Activated CD4-positive, alpha-beta T cell treated with anti-CD3 and anti-CD28 coated beads, Interleukin-2, Interleukin-4, amounts not matched to agents 100 ng/mL and 50 ng/mL, durations not matched to agents 16 hours and 8 hours (primary cell): Measurements from ENCODE around the gene C1QL1.

Experiments used
- DNase-seq: peaks from one replicate; pipeline ENCODE4 v3.0.0-alpha.2; 2020; ENCODE audit warnings: low spot score

C1QL1 gene

DNA sequence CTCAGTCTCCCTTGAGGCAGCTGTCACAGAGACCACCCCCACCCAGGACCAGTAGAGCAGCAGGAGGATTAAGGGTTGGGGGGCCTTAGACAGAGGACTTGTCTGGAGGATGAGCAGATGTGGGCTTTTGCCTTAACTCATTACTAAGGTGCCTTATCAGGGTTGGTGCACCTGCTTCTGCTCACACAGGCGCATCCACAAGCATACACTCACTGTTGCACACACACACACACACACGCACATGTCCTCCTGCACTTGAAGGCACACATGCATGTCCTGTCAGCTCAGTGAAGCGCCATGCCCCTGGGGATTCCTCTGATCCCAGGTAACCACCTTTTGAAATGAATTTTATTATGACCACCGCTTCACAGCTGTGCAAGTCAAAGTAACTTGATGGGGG lies 54.0 kb downstream of the C1QL1 start:
- DNase-seq, result no peak

DNA sequence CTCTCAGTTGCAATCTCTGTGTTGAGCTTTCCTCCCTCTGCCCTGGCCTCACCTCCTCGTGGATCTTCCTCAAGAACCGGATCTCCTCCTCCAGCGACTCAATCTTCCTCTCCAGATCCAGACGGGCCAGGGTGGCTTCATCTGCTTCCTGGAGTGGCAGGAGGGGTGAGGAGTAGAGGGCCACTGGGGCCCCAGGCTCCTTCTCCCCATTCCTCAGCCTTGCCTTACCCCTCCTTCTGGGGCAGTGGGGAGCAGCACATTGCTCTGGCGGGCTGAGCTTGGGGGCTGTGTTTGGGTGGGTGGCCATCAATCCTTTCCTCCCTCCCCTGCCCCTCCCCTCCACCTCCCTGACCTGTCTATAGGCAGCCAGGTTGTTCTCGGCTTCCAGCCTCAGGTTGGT lies 54.4 kb downstream of the C1QL1 start:
- DNase-seq, result no peak

DNA sequence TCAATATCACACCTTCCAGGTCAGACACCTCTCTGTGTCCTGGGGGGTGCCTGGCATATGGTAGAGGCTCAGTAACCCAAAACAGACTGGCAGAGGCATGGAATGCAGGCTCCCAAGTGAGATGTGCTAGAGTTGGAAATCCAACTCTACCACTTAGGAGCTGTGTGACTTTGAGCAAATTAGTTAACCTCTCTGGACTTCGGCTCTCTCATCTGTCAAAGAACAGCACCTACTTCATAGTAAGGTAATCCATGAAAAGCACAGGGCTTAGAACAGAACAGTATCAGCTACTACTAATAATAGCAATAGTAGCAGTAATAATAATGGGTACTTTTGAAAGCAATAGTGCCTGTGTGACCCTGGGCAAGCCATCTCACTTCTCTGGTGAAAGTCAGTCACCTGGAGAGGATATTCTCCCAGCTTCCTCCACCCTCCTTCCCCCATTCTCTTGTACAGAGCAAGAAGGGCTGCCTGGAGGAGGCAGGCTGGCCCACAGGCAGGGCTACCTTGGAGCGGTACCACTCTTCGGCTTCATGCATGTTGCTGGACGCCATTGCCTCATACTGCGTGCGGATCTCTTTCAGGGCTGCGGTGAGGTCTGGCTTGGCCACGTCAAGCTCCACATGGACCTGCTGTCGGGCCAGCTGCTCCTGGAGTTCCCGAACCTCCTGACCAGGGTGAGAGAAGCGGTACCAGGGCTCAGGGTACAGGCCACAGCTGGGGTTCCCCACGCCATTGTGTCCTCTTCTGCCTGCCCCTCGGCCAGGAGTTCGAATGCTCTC lies 55.1 kb downstream of the C1QL1 start:
- DNase-seq, result no peak

DNA sequence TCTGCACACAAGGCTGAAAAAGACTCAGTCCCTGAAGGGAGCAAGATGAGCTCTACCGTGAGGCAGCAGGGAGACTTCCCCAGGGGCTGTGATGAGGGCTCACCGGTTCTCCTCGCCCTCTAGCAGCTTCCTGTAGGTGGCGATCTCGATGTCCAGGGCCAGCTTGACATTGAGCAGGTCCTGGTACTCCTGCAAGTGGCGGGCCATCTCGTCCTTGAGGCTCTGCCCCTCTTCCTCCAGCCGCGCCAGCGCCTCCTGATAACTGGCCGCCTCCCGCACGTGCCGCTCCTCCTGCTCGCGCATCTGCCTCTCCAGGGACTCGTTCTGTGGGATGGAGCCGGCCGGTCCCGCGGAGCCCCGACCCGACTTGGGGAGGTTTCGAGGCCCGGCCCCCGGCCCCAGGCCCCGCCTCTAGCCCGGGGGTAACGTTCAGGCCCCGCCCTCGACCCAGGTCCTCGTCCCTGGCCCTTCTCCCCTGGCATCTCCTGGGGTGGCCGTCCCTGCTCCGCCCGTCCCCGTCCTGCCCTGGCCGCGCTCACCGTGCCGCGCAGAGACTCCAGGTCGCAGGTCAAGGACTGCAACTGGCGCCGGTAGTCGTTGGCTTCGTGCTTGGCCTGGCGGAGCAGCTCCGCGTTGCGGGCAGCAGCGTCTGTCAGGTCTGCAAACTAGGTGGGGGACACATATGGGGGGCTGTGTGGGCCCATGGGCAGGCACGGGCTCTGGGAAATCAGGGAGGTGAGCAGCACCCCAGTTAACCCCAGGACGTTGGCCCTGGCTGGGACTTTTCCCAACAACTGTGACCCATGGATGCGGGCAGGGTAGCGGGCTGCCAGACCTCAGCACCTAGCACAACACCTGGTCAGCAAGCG lies 56.7 kb downstream of the C1QL1 start:
- DNase-seq, result peak; percentile 39

DNA sequence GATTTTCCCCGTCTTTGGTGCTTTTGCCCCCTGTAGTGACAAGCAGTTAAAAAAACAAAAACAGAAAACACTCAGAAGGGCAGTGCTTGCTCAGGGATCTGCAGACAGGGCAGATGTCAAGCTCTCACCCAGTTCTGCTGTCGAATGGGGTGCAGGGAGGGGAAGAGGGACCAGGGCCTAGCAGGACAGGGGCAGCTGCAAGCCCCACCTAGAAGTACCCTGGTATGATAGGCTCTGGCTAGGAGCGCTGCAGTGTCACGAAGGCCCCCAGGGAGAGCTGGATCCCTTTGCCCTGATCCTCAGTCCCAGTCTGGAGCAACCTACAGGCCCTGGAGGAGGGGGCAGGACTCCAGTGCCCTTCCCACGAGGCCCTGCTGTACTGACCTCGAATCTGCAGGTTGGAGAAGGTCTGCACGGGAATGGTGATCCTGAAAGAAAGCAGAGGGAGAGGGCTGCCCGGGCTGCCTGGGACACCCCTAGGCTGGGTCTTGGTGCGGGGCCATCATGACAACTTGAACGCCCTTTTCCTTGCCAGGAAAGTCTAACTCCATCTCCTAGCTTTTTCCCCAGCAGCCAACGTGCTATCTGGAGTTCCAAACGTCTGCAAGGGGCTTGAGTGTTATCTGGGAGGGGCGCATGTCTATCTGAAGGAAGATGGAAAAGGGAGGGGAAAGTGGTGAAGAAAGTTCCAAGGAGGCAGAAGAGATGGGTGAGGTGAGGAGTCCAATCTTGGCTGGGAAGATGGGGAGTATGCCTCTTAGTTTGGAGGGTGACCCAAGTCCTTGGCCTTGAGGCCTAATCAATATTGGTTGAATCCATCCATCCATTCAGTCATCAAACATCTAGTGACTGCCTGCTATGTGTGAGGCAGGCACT lies 57.6 kb downstream of the C1QL1 start:
- DNase-seq, result no peak
